ENCODE results near the gene C14orf119.

Gene C14orf119, protein sequence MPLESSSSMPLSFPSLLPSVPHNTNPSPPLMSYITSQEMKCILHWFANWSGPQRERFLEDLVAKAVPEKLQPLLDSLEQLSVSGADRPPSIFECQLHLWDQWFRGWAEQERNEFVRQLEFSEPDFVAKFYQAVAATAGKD

GRCh38 chr14:23095196-23096108 is at the start of gene C14orf119:
Gene C14orf119, plus strand, starts transcription at chr14:23095505. Its CDS starts 2,154 bp downstream, at chr14:23097659.
- DNase-seq: peak; percentile 100

DNA sequence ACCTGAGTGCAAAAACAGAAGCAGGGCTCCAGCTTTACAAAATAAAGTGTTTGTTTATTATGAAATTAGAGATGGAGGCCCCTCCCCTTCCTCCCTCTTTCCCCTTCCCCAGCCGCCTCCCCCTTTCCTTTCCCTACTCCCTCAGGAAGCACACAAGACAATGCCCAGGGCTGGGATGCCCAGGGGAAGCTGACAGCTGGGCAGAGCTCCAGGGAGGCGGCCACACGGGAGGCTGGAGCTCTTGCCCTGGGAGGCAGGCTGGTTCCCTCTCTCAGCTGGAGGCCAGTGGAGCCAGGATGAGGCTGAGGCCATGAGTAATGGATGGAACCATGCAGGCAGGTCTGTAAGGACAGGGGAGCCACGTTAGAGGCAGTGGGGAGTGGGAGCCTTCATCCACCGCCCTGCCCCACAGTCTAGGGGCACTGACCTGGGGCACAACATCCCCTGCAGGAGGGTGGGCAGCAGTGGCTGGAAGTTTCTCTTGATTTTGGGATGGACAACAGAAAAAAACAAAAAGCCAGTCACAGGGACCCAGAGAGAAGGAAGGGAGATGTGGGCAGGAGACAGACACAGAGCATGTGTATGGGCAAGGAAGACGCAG is 48.2 kb upstream of the C14orf119 start:
- DNase-seq: no peak

GRCh38 chr14:23047751-23048693 is 47.3 kb upstream of the C14orf119 start:
- no peak for DNase-seq

DNA sequence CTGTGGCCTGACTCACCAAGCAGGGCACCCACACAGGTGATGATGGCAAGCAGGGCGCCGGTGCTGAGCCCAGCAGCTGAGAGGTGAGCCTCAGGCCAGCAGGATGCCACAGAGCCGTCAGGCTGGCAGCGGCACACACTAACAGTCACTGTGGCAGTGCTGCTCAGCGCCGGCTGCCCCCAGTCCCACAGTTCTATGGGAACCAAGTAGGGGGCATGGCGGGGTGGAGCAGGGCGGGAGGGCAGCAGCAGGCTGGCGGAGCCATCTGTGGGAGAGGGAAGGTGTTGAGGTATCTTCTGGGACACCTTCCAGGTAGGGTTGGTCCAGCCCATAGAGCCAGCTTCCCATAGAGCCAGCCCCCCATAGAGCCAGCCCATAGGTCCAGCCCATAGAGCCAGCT is 46.3 kb upstream of the C14orf119 start:
- no peak for DNase-seq

DNA sequence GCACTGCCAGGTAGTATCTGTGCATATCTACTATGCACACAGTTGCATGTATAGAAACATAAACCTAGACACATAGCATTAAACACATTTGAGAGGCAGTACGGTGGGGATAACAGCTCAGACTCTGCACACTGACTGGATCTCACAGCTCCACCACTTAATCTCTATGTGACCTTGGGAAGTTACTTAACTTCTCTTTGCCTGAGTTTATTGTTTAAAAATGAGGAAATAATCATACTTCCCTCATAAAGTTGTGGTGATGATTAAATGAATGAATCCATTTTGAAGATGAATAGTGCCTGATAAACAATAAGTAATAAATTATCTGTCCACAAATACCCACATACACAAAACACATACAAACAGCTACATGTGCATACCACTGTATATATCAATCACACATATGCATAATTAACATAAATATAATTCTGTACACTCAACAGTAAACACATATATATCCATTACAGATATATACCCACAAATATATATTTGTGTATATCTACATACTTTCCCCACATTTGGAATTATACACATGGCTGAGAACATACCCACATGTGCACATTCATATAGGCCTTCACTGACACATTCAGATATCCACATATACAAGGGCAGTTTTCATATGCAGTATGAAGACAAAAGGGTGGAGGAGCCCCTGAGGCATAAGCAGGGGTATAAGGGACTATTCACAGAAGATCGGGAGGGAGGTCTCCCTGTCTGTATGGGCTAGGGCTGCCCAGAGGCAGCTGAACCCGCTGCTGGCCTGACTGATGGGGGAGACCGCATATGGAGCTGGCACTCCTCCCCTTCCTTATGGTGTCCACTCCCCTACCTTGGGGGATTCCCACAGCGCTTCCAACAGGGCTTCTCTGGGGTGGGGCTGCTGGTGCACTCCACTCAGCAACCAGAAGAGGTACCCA is 43.9 kb upstream of the C14orf119 start:
- DNase-seq: no peak

DNA sequence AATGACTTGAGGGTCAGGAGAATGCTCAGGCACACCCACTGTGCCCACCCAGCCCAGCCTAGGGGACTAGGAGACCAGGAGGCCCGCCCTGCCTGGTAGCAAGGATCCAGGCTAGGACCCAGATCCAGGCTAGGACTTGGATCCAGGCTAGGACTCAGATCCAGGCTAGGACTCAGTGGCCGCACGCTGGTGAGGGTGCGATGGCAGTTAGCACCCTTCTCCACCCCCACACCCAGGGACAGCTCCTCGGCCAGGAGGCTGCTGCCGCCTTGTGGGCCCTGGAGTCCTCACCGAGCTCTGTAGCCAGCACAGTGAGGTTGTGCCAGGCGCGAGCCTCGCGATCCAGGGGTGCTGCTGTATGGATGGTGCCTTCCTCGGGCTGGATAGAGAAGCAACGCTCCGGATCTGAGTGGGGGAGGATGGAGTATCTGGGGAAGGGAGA is 43.1 kb upstream of the C14orf119 start:
- DNase-seq: no peak

DNA sequence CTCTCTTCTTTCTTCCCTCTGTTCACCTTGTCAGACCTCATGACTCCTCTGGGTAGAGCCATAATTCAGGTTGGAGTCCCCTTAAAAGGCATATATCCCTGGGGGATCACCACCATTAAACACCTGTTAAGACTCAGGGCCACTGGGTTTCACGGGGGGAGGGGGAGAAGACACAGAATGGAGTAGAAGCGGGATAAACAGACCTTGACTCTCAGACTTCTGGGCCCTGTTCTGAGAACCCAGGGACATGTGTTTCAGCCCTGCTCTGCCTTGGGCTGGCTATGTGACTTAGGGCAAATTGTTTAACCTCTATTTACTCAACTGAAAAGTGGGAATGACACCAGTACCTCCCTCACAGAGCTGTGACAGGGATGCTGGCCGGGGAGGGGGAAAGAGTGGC is 42.6 kb upstream of the C14orf119 start:
- no peak for DNase-seq

DNA sequence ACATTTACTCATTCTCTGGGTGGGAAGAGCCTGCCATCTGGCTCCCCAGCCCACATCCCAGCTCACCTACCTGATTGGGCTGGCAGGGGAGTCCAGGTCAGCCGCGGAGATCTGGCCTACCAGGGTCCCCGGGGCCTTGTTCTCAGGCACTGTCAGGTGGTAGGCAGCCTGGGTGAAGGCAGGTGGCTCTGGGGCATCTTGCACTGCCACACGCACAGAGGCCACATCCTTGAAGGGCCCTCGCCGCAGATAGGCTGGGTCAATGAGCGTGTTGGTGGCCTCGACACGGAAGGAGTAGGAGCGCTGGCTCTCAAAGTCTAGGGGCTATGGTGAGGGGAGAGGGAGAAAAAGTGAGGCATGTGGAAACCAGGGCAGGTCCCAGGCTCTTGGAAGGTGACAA is 41.9 kb upstream of the C14orf119 start:
- no peak for DNase-seq

DNA sequence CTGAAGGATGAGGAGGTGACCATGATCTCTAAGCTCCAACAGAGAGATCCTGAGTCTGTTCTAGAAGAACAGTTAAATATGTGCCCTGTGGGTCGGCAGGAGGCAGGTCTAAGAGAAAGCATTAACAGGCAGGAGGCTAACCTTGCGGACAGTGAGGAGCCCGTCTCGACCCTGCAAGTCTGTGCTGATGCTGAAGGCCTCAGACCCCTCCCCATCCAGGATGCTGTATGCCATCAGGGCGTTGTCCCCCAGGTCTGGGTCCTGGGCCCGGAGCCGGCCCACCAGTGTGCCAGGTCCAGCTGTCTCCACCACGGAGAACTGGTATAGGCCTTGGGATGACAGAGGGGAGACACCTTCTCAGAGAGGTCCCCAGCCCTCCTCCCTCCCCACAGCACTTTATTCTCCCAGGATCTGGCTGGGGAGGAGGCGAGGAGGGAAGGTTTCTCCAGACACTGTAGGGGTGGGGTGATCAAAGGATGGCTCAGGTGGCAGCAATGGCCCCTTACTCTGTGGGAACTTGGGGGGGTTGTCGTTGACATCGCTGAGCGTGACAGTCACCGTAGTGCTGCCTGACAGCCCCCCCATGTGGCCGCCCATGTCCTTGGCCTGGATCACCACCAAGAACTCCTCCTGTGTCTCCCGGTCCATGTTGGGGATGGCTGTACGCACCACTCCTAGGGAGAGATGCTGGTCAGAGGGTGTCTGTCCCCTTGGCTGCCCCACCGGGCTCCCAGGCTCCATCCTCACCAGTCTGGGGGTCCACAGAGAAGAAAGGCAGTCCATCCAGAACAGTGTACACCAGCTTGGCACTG is 41.1 kb upstream of the C14orf119 start:
- peak; percentile 60 for DNase-seq

GRCh38 chr14:23055147-23055550 is 40.2 kb upstream of the C14orf119 start:
- no peak for DNase-seq

GRCh38 chr14:23055621-23056144 is 39.6 kb upstream of the C14orf119 start:
- DNase-seq: no peak

GRCh38 chr14:23056145-23056955 is 39.0 kb upstream of the C14orf119 start:
- peak; percentile 75 for DNase-seq

GRCh38 chr14:23056956-23057756 is 38.1 kb upstream of the C14orf119 start, which contains the start of gene CDH24:
Gene CDH24, minus strand, starts transcription at chr14:23057520. Its CDS starts 1,787 bp downstream, at chr14:23055733.
- DNase-seq: peak; percentile 77

DNA sequence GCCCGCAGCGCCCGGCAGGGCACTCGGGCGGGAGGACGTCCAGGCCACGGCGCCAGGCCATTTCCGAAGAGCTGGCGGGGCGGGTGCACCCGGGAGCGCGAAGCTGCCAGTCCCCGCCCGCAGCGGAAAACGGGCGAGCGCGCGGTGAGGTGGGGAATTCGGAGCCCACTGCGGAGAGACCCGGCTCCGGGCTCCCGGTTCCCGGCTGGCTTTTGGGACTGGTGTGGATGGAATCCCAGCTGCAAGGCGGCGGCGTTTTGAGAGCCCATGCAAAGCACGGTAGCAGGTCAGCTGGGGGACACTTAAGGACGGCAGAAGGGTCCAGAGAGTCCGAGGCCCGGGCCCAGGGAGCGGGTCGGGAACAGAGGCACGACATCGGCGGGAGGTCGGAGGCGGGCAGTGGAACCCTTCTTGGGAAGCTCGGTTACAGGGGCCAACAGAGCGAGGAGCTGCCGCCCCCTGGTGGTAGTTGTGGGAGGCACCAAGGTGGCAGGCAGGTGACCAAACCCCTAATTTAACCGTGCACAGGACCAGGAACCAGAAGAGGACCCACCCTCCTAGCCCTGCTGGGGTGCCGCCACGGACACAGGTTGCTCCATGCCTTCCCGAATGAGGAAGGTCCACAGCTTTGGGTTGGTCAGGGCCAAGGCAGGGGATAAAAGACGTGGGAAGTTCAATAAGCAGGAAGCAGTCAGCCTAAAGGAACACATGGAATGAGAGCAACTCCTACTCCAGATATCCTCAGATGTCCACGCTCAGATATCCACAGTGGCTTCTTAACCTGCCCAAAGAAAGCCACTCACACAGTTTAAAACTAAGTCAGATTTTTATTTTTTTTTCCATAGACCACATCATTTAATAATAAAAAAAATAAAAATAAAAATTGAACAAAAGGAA is 37.3 kb upstream of the C14orf119 start:
- peak; percentile 92 for DNase-seq

GRCh38 chr14:23058654-23059504 is 36.4 kb upstream of the C14orf119 start:
- DNase-seq: no peak

- no peak for DNase-seq
Observed at GRCh38 chr14:23060536-23061260, 34.6 kb upstream of the C14orf119 start.
